ENCODE data around the gene GSK3B. TPM values are rescaled to one million over a fixed set of nuclear protein-coding genes. Genes with fewer than 3 reads are reported as not detected.

The GSK3B gene
- polyA plus RNA-seq, 3 donors: 16.2 to 20.6 (median 20.5) TPM

GRCh38 chr3:120103276-120103675 lies 9.0 kb upstream of the GSK3B start:
- intact Hi-C loops (cut with micrococcal nuclease): no loop called here
- no peak for DNase-seq
- Mint-ChIP-seq H3K36me3 (peaks cover 10 to 36% of the 10 kb centered on the region in 2 donors), H3K27me3 (ENCODE audit: low read depth in 3 of 3) (peaks cover 0 to 3% (median 2%) of the 10 kb centered on the region in 3 donors), H3K9me3 (peaks cover 2 to 11% (median 7%) of the 10 kb centered on the region in 7 donors), H3K27ac (no peak overlapping the region), H3K4me1 (peaks cover 4% of the 10 kb centered on the region), H3K4me3 (no peak overlapping the region)
- TF ChIP-seq CTCF (IDR thresholded peaks at IDR 0.05): no peak
- Histone ChIP-seq H3K4me1 (ENCODE audit: control insufficient read depth in 1 of 2, insufficient read depth in 2 of 2, low read length in 2 of 2) (no peaks in the 10 kb centered on the region), H3K9me3 (replicated peaks in 1 of 2; ENCODE audit: control insufficient read depth in 1 of 2, insufficient read depth in 1 of 2, low read length in 2 of 2) (peaks cover 0 to 5% of the 10 kb centered on the region in 2 donors), H3K36me3 (replicated peaks in 1 of 2; ENCODE audit: control insufficient read depth in 1 of 2, insufficient read depth in 2 of 2, low read length in 2 of 2) (no peaks in the 10 kb centered on the region), H3K27ac (ENCODE audit: low read depth in 1 of 2, low read length in 2 of 2) (no peak overlapping the region), H2AFZ (ENCODE audit: insufficient read depth, low read depth, low read length, poor library complexity, severe bottlenecking) (no peak overlapping the region), H3K79me2 (ENCODE audit: insufficient read depth, low read length) (peaks cover 14% of the 10 kb centered on the region), H3K4me3 (replicated peaks in 1 of 3; ENCODE audit: low read depth in 2 of 3, low read length in 3 of 3) (no peak overlapping the region), H4K20me1 (ENCODE audit: insufficient read depth, low read length) (no peaks in the 10 kb centered on the region), H3K27me3 (ENCODE audit: control insufficient read depth in 2 of 2, insufficient read depth in 2 of 2, low read length in 2 of 2) (no peaks in the 10 kb centered on the region), H3K4me2 (replicated peaks; ENCODE audit: extremely low read depth, low read length, poor library complexity, severe bottlenecking) (no peak overlapping the region), H3K9ac (ENCODE audit: insufficient read depth, low read length, poor library complexity, severe bottlenecking) (no peak overlapping the region)
- WGBS (ENCODE audit: insufficient coverage): 80% methylated on average over 1 of the region's 7 CpGs

GRCh38 chr3:120102674-120103073 lies 8.4 kb upstream of the GSK3B start:
- Mint-ChIP-seq H3K9me3 (peaks cover 2 to 11% (median 7%) of the 10 kb centered on the region in 7 donors), H3K4me1 (peaks cover 4% of the 10 kb centered on the region), H3K27me3 (ENCODE audit: low read depth in 3 of 3) (peaks cover 0 to 3% (median 2%) of the 10 kb centered on the region in 3 donors), H3K4me3 (no peak overlapping the region), H3K36me3 (peaks cover 10 to 36% of the 10 kb centered on the region in 2 donors), H3K27ac (no peak overlapping the region)
- no peaks in the 10 kb centered on the region for H3K36me3 ChIP-seq (replicated peaks in 1 of 2; ENCODE audit: control insufficient read depth in 1 of 2, insufficient read depth in 2 of 2, low read length in 2 of 2)
- intact Hi-C loops (cut with micrococcal nuclease): no loop called here
- no peak overlapping the region for H3K27ac ChIP-seq (ENCODE audit: low read depth in 1 of 2, low read length in 2 of 2)
- no peak for DNase-seq
- no peak overlapping the region for H3K9ac ChIP-seq (ENCODE audit: insufficient read depth, low read length, poor library complexity, severe bottlenecking)
- TF ChIP-seq CTCF (IDR thresholded peaks at IDR 0.05): no peak
- H4K20me1 ChIP-seq (ENCODE audit: insufficient read depth, low read length): no peaks in the 10 kb centered on the region
- H3K79me2 ChIP-seq (ENCODE audit: insufficient read depth, low read length): peaks cover 20% of the 10 kb centered on the region
- H3K4me2 ChIP-seq (replicated peaks; ENCODE audit: extremely low read depth, low read length, poor library complexity, severe bottlenecking): no peak overlapping the region
- H3K4me1 ChIP-seq (ENCODE audit: control insufficient read depth in 1 of 2, insufficient read depth in 2 of 2, low read length in 2 of 2): no peaks in the 10 kb centered on the region
- peaks cover 0 to 5% of the 10 kb centered on the region in 2 donors for H3K9me3 ChIP-seq (replicated peaks in 1 of 2; ENCODE audit: control insufficient read depth in 1 of 2, insufficient read depth in 1 of 2, low read length in 2 of 2)
- no peak overlapping the region for H2AFZ ChIP-seq (ENCODE audit: insufficient read depth, low read depth, low read length, poor library complexity, severe bottlenecking)
- no peaks in the 10 kb centered on the region for H3K27me3 ChIP-seq (ENCODE audit: control insufficient read depth in 2 of 2, insufficient read depth in 2 of 2, low read length in 2 of 2)
- no peak overlapping the region for H3K4me3 ChIP-seq (replicated peaks in 1 of 3; ENCODE audit: low read depth in 2 of 3, low read length in 3 of 3)
- 100% methylated on average over 1 of the region's 3 CpGs for WGBS (ENCODE audit: insufficient coverage)

All from CD14-positive monocyte (primary cell).